Islet of Langerhans (tissue), 1 donor: ENCODE results near the gene MID1.

Experiments used
- FAIRE-seq: peaks from one replicate; lab custom pipeline; 2011; peaks lifted over from hg19 to GRCh38; lab: Jason Lieb, UNC

Gene MID1

GRCh38 chrX:10620121-10620699 lies at the start of gene MID1:
TSS of gene MID1 (minus strand) at chrX:10620585. CDS start at chrX:10567547, 53,038 bp downstream.
- FAIRE-seq = no peak

GRCh38 chrX:10667143-10667542 lies 46.8 kb upstream of the MID1 start:
- FAIRE-seq = no peak

GRCh38 chrX:10666102-10666501 lies 45.7 kb upstream of the MID1 start:
- FAIRE-seq = no peak

GRCh38 chrX:10665681-10666080 lies 45.3 kb upstream of the MID1 start:
- no peak for FAIRE-seq

GRCh38 chrX:10660171-10660570 lies 39.8 kb upstream of the MID1 start:
- no peak for FAIRE-seq

- no peak for FAIRE-seq
Measured at GRCh38 chrX:10656214-10656613, 35.8 kb upstream of the MID1 start.

- FAIRE-seq = no peak
Measured at GRCh38 chrX:10654960-10655359, 34.6 kb upstream of the MID1 start.

- no peak for FAIRE-seq
Measured at GRCh38 chrX:10653302-10653701, 32.9 kb upstream of the MID1 start.

GRCh38 chrX:10649265-10649664 lies 28.9 kb upstream of the MID1 start:
- FAIRE-seq = no peak

- FAIRE-seq = no peak
Measured at GRCh38 chrX:10648614-10649013, 28.2 kb upstream of the MID1 start.

- no peak for FAIRE-seq
Measured at GRCh38 chrX:10636851-10637250, 16.5 kb upstream of the MID1 start.

- FAIRE-seq = no peak
Measured at GRCh38 chrX:10636337-10636736, 16.0 kb upstream of the MID1 start.

- peak; percentile 89 for FAIRE-seq
Measured at GRCh38 chrX:10634392-10635161, 14.2 kb upstream of the MID1 start.

- FAIRE-seq = peak; percentile 90
Measured at GRCh38 chrX:10633722-10634121, 13.3 kb upstream of the MID1 start.

- no peak for FAIRE-seq
Measured at GRCh38 chrX:10631416-10632145, 11.2 kb upstream of the MID1 start.

GRCh38 chrX:10630320-10630719 lies 9.9 kb upstream of the MID1 start:
- no peak for FAIRE-seq

GRCh38 chrX:10629905-10630304 lies 9.5 kb upstream of the MID1 start:
- FAIRE-seq = no peak

GRCh38 chrX:10628906-10629305 lies 8.5 kb upstream of the MID1 start:
- no peak for FAIRE-seq

- FAIRE-seq = no peak
Measured at GRCh38 chrX:10622197-10622596, 1.8 kb upstream of the MID1 start.

GRCh38 chrX:10619425-10620046 lies 849 bp downstream of the MID1 start:
- no peak for FAIRE-seq

- no peak for FAIRE-seq
Measured at GRCh38 chrX:10618961-10619360, 1.4 kb downstream of the MID1 start.

- no peak for FAIRE-seq
Measured at GRCh38 chrX:10617999-10618351, 2.4 kb downstream of the MID1 start.
